Karpas-422 (cell line): Measurements from ENCODE around the gene SEC61G. TPM values are rescaled to one million over a fixed set of nuclear protein-coding genes. Genes with fewer than 3 reads are reported as not detected.

ENCODE experiments used
- DNase-seq: peaks from one replicate; pipeline ENCODE4 v3.0.0-alpha.2; 2015
- H2AFZ ChIP-seq: fragments of 200-600 bp; sonication (generic); 2 replicates; pipeline ENCODE4 v1.6.1; 2014; ENCODE audit warnings: antibody characterized with exemption, low read length, mixed read lengths
- H3K27ac ChIP-seq: fragments of 200-600 bp; sonication (generic); 2 replicates; pipeline ENCODE4 v1.5.1; 2014; ENCODE audit warnings: mild to moderate bottlenecking, low read length, moderate library complexity
- H3K27me3 ChIP-seq: fragments of 200-600 bp; sonication (generic); 2 replicates; pipeline ENCODE4 v1.6.1; 2014; ENCODE audit warnings: low read length, mixed read lengths
- H3K36me3 ChIP-seq: fragments of 200-600 bp; sonication (generic); 2 replicates; pipeline ENCODE4 v1.6.1; 2014; ENCODE audit warnings: low read length, mixed read lengths; ENCODE audit not compliant: insufficient read depth
- H3K4me1 ChIP-seq: fragments of 200-600 bp; sonication (generic); 2 replicates; pipeline ENCODE4 v1.6.1; 2014; ENCODE audit warnings: mild to moderate bottlenecking, low read length, mixed read lengths
- H3K4me2 ChIP-seq: fragments of 200-600 bp; sonication (generic); 2 replicates; pipeline ENCODE4 v1.6.1; 2014; ENCODE audit warnings: low read length, low read depth, mild to moderate bottlenecking; ENCODE audit not compliant: poor library complexity, severe bottlenecking
- H3K4me3 ChIP-seq: fragments of 200-600 bp; sonication (generic); 2 replicates; pipeline ENCODE4 v1.5.1; 2014; ENCODE audit warnings: mild to moderate bottlenecking, antibody characterized with exemption, low read length, mixed read lengths
- H3K79me2 ChIP-seq: fragments of 200-600 bp; sonication (generic); 2 replicates; pipeline ENCODE4 v1.6.1; 2014; ENCODE audit warnings: mild to moderate bottlenecking, low read length, mixed read lengths
- H3K9ac ChIP-seq: fragments of 200-600 bp; sonication (generic); 2 replicates; pipeline ENCODE4 v1.6.0; 2014; ENCODE audit warnings: low read length
- H3K9me2 ChIP-seq: fragments of 200-600 bp; sonication (generic), shearing (Covaris generic); replicated peaks from 2 replicates; pipeline ENCODE4 v1.6.0; 2014; ENCODE audit warnings: mild to moderate bottlenecking, low read length, moderate library complexity; ENCODE audit not compliant: insufficient read depth
- H3K9me3 ChIP-seq: fragments of 300-700, 200-600 bp; sonication (generic); 2 replicates; pipeline ENCODE4 v1.6.1; 2014; ENCODE audit warnings: low read length, mixed read lengths
- H4K20me1 ChIP-seq: fragments of 200-600 bp; sonication (generic); 2 replicates; pipeline ENCODE4 v1.6.1; 2014; ENCODE audit warnings: mild to moderate bottlenecking, antibody characterized with exemption, low read length, low read depth; ENCODE audit not compliant: insufficient read depth
- total RNA-seq: library from RNA; depleted of rRNA; stranded (reverse); fragments of >200 nt; shearing (Covaris generic); gene quantifications from 2 replicates; pipeline ENCODE4 v1.2.3, GENCODE V29; 2014; ENCODE audit warnings: low replicate concordance; rRNA removed

The SEC61G gene
- total RNA-seq = 76.8 and 179 TPM in 2 replicates

DNA sequence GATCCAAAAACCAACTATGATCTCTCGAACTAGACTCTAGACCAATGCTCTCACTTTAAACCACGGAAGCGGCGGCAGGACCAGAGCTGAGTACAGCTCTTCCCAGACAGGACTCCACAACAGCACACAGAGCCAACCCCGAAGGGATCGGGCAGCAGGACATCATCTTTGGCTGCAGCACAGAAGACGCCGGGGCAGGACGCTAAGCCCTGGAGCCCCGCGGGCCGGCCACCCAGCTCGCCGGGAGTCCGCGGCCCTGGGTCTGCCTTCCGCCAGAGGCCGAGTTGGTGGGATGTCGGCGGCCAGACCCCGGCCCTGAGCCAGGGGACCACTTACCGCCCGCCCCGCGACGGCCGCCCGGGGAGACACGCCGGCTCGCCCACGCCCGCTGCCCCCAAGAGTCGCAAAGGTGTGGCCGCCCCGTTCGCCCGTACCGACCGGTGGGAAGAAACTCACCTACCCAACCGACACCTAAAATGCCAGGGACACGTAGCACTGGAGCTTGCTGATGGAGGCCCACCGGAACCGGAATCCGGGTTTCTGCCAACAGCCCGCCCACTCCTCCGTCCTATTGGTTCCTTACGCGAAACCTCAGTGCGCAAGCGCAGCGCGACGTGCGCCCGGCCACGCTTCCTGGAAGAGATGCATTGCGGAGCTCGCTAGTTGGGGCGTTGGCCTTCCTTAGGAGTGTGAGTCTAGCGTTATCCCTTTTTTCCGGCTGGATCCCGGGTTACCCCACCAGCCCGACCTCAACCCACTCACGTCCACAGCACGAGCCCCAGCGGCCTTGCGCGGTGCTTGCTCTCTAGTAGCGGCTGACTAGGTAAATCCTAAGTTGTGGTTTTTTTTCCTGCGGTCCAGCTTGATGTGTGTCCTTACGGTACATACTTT lies at the start of gene SEC61G:
Gene SEC61G (minus strand): TSS at position 510 of the 891 bp plus-strand sequence. CDS start 1,623 bp downstream, outside the sequence.
- peak within 1 kb of the TSS; percentile 94 for H3K9ac ChIP-seq
- H3K36me3 ChIP-seq = peaks cover 5% of the 10 kb centered on the region; the same call in 1 of the 2 replicates
- peak within 1 kb of the TSS; percentile 66 for H2AFZ ChIP-seq
- peak within 1 kb of the TSS; percentile 97 for H3K4me3 ChIP-seq
- peaks cover 56% of the 10 kb centered on the region for H3K79me2 ChIP-seq
- H3K9me3 ChIP-seq = no peaks in the 10 kb centered on the region
- H4K20me1 ChIP-seq = peaks cover 15% of the 10 kb centered on the region
- H3K4me2 ChIP-seq = peak within 1 kb of the TSS; percentile 94
- DNase-seq = peak; percentile 98
- H3K27ac ChIP-seq = peak within 1 kb of the TSS; percentile 45; the same call in 1 of the 2 replicates
- H3K9me2 ChIP-seq = no peaks in the 10 kb centered on the region
- no peaks in the 10 kb centered on the region for H3K27me3 ChIP-seq
- H3K4me1 ChIP-seq = peaks cover 18% of the 10 kb centered on the region

DNA sequence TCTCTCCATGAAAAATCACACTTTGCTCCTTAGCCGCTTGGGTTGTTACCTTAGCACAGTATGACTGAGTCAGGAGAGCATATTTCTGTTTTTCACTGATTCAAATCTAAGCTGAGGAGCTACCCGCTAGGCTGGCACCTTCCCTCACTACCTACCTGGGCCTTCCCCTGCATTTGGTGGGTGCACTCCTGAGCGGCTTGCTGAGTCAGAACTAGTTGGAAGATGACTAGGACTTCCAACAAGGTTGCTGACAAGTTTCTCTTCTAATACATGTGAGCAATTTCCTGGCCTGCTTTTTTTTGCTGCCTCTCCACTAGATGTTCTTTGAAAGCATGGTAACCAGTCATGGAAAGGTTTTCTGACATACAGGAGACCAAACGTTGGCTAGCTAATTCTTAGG lies 43.8 kb upstream of the SEC61G start:
- Histone ChIP-seq H3K4me1 (no peaks in the 10 kb centered on the region), H2AFZ (no peak overlapping the region), H3K9ac (no peak overlapping the region), H3K9me2 (no peaks in the 10 kb centered on the region), H3K27me3 (no peaks in the 10 kb centered on the region), H3K9me3 (no peaks in the 10 kb centered on the region), H3K36me3 (no peaks in the 10 kb centered on the region), H4K20me1 (no peaks in the 10 kb centered on the region), H3K4me2 (no peak overlapping the region), H3K27ac (no peak overlapping the region), H3K4me3 (no peak overlapping the region), H3K79me2 (no peaks in the 10 kb centered on the region)
- no peak for DNase-seq

DNA sequence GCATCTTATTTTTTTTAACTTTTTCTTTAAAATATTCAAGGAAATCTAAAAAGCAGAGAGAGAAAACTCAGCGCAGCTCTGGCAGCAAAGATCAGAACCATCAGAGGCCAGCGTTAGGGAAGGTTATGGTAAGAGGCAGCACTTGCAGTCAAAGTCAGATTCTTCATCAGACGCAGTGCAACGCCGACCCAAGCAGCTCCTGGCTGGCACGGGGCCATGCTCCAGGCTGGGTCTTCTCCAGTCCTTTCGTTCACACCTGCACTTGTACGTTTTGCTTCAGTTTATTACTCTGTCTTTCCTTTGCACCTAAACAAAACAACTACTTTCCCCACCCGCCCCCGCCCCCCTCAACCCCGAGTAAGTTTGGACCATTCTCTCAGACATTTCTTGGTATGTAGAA lies 43.1 kb upstream of the SEC61G start:
- Histone ChIP-seq H3K27ac (no peak overlapping the region), H3K4me3 (no peak overlapping the region), H3K79me2 (no peaks in the 10 kb centered on the region), H3K9me3 (no peaks in the 10 kb centered on the region), H3K9me2 (no peaks in the 10 kb centered on the region), H4K20me1 (no peaks in the 10 kb centered on the region), H3K9ac (no peak overlapping the region), H3K36me3 (no peaks in the 10 kb centered on the region), H3K4me2 (no peak overlapping the region), H3K27me3 (no peaks in the 10 kb centered on the region), H3K4me1 (no peaks in the 10 kb centered on the region), H2AFZ (no peak overlapping the region)
- DNase-seq = no peak

DNA sequence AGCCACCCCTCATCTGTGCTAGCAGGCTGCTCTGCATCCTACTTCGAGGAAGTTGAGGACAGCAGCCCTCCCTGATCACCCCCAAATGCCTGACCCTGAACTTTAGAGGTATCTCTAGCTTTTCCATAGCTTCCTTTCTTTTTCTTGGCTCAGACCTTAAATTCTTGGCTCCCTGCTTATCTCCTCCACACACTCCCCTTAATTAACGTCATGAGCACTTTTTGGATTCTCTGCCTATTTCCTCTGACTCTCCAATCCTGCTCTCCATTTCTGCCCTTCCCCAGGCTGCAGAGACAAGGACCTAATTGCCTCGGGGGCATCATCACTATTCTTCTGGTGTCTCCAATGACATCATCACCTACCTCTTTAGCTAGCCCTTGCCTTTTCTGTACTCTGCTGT lies 40.8 kb upstream of the SEC61G start:
- H3K79me2 ChIP-seq = no peaks in the 10 kb centered on the region
- H2AFZ ChIP-seq = no peak overlapping the region
- no peak overlapping the region for H3K9ac ChIP-seq
- H3K9me3 ChIP-seq = no peaks in the 10 kb centered on the region
- H3K4me3 ChIP-seq = no peak overlapping the region
- H3K27me3 ChIP-seq = no peaks in the 10 kb centered on the region
- no peaks in the 10 kb centered on the region for H3K9me2 ChIP-seq
- no peak overlapping the region for H3K27ac ChIP-seq
- no peaks in the 10 kb centered on the region for H3K4me1 ChIP-seq
- no peak overlapping the region for H3K4me2 ChIP-seq
- no peaks in the 10 kb centered on the region for H4K20me1 ChIP-seq
- H3K36me3 ChIP-seq = no peaks in the 10 kb centered on the region
- DNase-seq = no peak

DNA sequence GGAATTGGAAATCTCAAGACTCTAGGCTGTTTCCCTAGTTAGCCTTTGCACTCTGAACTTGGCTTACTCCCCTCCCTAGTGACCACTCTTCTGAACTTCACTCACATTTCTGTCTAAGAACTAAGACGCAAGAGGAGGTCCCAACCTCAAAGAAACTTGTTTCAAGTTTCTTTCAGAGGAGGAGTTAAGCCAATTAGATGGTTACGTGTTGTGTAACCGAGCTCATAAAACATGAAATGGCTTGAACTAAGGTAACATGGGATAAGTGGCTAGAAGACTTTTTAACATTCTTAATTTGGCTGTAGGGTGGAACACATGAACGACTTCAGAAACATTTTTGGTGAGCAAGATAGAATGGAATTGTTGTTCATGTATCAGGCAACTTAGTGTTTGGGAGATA lies 39.5 kb upstream of the SEC61G start:
- no peak overlapping the region for H3K9ac ChIP-seq
- H4K20me1 ChIP-seq = no peaks in the 10 kb centered on the region
- H3K79me2 ChIP-seq = no peaks in the 10 kb centered on the region
- H3K4me3 ChIP-seq = no peak overlapping the region
- no peak overlapping the region for H3K27ac ChIP-seq
- no peak for DNase-seq
- no peaks in the 10 kb centered on the region for H3K36me3 ChIP-seq
- H3K9me2 ChIP-seq = no peaks in the 10 kb centered on the region
- H3K27me3 ChIP-seq = no peaks in the 10 kb centered on the region
- H2AFZ ChIP-seq = no peak overlapping the region
- no peaks in the 10 kb centered on the region for H3K9me3 ChIP-seq
- no peak overlapping the region for H3K4me2 ChIP-seq
- no peaks in the 10 kb centered on the region for H3K4me1 ChIP-seq

- no peaks in the 10 kb centered on the region for H3K9me3 ChIP-seq
- no peak overlapping the region for H3K4me3 ChIP-seq
- H4K20me1 ChIP-seq = no peaks in the 10 kb centered on the region
- H3K27ac ChIP-seq = no peak overlapping the region
- no peak overlapping the region for H3K4me2 ChIP-seq
- no peak for DNase-seq
- H3K9me2 ChIP-seq = no peaks in the 10 kb centered on the region
- H3K79me2 ChIP-seq = no peaks in the 10 kb centered on the region
- H3K4me1 ChIP-seq = no peaks in the 10 kb centered on the region
- no peaks in the 10 kb centered on the region for H3K27me3 ChIP-seq
- no peak overlapping the region for H3K9ac ChIP-seq
- no peak overlapping the region for H2AFZ ChIP-seq
- H3K36me3 ChIP-seq = no peaks in the 10 kb centered on the region
These were observed 37.8 kb upstream of the SEC61G start for GRCh38 chr7:54796853-54797252.

DNA sequence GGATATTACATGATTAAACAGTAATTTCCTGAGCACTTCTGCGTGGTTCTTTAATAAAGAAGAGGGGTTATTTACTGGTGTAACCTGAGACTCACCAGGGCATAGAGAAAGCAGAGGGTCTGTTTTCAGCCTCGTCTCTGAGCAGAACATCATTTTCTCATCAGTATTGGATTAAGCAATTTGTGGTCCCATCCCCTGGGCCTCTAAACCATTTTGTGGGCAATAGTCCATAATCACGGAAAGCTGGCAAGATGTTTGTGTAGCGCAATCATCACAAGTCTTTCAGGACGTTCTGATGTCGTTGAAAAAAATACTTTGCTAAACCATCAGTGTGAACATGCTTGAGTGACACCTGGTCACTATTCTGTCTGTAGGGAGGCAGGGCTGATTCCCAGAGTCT lies 37.1 kb upstream of the SEC61G start:
- Histone ChIP-seq H3K9me2 (no peaks in the 10 kb centered on the region), H3K4me3 (no peak overlapping the region), H3K9ac (no peak overlapping the region), H3K4me2 (no peak overlapping the region), H3K27ac (no peak overlapping the region), H4K20me1 (no peaks in the 10 kb centered on the region), H2AFZ (no peak overlapping the region), H3K36me3 (no peaks in the 10 kb centered on the region), H3K27me3 (no peaks in the 10 kb centered on the region), H3K4me1 (no peaks in the 10 kb centered on the region), H3K79me2 (no peaks in the 10 kb centered on the region), H3K9me3 (no peaks in the 10 kb centered on the region)
- no peak for DNase-seq

- Histone ChIP-seq H4K20me1 (no peaks in the 10 kb centered on the region), H3K27me3 (no peaks in the 10 kb centered on the region), H3K9ac (no peak overlapping the region), H2AFZ (no peak overlapping the region), H3K27ac (no peak overlapping the region), H3K9me3 (no peaks in the 10 kb centered on the region), H3K4me3 (no peak overlapping the region), H3K4me2 (no peak overlapping the region), H3K9me2 (no peaks in the 10 kb centered on the region), H3K79me2 (no peaks in the 10 kb centered on the region), H3K36me3 (no peaks in the 10 kb centered on the region), H3K4me1 (no peaks in the 10 kb centered on the region)
- DNase-seq = no peak
These were observed 33.4 kb upstream of the SEC61G start for GRCh38 chr7:54792383-54792782.
